Gastrocnemius medialis (tissue), 4 donors: ENCODE measurements around the gene ZBTB16.

ENCODE experiments used
- POLR2A ChIP-seq, 2 donors: fragments of 450-650 bp; IDR thresholded peaks; one replicate each; pipeline ENCODE4 v1.6.1; 2017; ENCODE audit warnings: antibody characterized with exemption in 2 of 2, mild to moderate bottlenecking in 2 of 2, moderate library complexity in 2 of 2
- TF ChIP-seq, protein P1 (sequence below), 5 experiments: fragments of 450-650 bp in 3 of 5; fragments of 200-600 bp in 2 of 5; sonication (generic) in 2 of 5; IDR thresholded peaks in 4 of 5; conservative IDR thresholded peaks in 1 of 5; 1 replicate in 4 of 5; 2 replicates in 1 of 5; pipeline ENCODE4 v1.5.1; 2016 to 2019; ENCODE audit warnings: antibody characterized with exemption in 5 of 5, mild to moderate bottlenecking in 3 of 5, moderate library complexity in 3 of 5

GRCh38 chr11:114070464-114071139 lies 11.1 kb downstream of the ZBTB16 start:
- TF ChIP-seq, protein P1, sequence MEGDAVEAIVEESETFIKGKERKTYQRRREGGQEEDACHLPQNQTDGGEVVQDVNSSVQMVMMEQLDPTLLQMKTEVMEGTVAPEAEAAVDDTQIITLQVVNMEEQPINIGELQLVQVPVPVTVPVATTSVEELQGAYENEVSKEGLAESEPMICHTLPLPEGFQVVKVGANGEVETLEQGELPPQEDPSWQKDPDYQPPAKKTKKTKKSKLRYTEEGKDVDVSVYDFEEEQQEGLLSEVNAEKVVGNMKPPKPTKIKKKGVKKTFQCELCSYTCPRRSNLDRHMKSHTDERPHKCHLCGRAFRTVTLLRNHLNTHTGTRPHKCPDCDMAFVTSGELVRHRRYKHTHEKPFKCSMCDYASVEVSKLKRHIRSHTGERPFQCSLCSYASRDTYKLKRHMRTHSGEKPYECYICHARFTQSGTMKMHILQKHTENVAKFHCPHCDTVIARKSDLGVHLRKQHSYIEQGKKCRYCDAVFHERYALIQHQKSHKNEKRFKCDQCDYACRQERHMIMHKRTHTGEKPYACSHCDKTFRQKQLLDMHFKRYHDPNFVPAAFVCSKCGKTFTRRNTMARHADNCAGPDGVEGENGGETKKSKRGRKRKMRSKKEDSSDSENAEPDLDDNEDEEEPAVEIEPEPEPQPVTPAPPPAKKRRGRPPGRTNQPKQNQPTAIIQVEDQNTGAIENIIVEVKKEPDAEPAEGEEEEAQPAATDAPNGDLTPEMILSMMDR (IDR thresholded peaks at IDR 0.05 in 4 of 5, conservative IDR thresholded peaks at IDR 0.05 in 1 of 5) = no peak
- peak; percentile 77 to 87 for TF ChIP-seq POLR2A (IDR thresholded peaks at IDR 0.05)
